GM21423 (cell line): Measurements from ENCODE around the gene CACNA1B.
"Not testable (repeated sequence)": the region's sequence is repeated elsewhere in the genome, so short reads cannot be mapped to it uniquely, and the experiment has no call there.

Experiments
- ATAC-seq: cut with Tn5 transposase; IDR thresholded peaks from one replicate; pipeline ENCODE4 v1.9.1; 2021; ENCODE audit warnings: mild to moderate bottlenecking, moderate library complexity; ENCODE audit not compliant: unreplicated experiment

CACNA1B gene

DNA sequence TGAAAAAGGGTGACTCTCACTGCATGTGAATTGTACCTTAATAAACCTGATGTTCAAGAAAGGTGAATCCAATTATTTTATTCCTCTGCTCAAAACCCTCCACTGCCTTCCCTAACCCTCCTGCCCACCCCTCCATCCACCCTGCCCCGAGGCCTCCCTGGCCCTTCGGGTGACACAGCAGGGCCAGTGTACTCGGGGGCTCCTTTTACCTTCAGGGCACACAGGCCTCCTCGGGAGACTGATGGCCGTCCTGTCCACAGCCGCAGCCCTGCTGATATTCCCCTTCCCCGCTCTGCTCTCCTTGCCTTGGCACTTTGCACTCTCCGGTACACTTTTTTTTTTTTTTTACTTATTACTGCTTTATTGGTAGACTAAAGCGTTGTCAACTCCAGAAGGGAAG is 234.0 kb downstream of the CACNA1B start:
- no peak for ATAC-seq

DNA sequence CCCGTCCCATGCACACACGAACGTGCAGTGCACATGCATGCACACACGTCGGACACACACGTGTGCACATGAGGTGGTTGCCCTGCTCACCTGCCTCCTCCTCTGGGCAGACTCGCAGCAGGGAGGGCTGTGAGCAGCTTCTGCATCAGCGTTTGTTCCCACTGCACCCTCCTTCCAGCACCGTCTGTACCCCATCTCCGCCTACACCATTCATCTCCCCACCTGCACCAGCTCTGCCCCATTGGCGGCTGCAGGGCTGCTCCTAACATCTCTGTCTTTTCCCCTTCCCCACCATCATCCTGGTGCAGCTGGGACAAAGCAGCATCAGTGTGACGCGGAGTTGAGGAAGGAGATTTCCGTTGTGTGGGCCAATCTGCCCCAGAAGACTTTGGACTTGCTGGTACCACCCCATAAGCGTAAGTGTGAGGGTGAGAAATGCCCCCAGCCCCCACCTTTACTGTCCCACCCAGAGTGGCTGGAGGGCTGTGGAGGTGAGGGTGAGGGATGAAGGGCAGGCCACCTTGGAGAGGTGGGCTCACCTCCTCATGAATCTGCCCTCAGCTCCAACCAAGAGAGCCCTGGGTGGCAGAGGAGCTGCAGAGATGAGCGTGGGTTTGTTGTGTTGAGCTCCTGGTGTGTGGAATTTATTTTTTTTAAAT is 234.6 kb downstream of the CACNA1B start:
- no peak for ATAC-seq

- no peak for ATAC-seq
Observed at GRCh38 chr9:138112791-138113600, 235.4 kb downstream of the CACNA1B start.

DNA sequence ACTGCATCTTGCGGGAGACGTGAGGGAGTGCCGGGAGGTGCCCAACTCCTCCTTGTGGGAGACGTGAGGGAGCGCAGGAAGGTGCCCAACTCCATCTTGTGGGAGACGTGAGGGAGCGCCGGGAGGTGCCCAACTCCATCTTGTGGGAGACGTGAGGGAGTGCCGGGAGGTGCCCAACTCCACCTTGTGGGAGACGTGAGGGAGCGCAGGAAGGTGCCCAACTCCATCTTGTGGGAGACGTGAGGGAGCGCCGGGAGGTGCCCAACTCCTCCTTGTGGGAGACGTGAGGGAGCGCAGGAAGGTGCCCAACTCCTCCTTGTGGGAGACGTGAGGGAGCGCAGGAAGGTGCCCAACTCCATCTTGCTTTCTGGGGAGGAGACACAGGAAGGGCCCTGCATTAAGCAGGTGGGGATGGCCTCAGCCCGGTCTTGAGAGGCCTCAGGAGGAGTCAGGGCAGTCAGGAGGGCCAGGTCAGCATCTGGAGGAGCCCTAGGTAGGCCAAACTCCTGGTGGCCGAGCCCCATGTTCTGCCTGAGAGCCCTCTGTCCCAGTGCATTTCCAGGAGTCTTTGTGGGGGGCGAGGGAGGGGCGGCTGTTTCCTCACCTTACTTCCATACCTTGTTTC is 236.2 kb downstream of the CACNA1B start:
- ATAC-seq, result not testable (repeated sequence)

GRCh38 chr9:138114501-138115245 is 237.1 kb downstream of the CACNA1B start:
- ATAC-seq, result no peak

- ATAC-seq, result no peak
Observed at GRCh38 chr9:138115506-138115905, 237.9 kb downstream of the CACNA1B start.

DNA sequence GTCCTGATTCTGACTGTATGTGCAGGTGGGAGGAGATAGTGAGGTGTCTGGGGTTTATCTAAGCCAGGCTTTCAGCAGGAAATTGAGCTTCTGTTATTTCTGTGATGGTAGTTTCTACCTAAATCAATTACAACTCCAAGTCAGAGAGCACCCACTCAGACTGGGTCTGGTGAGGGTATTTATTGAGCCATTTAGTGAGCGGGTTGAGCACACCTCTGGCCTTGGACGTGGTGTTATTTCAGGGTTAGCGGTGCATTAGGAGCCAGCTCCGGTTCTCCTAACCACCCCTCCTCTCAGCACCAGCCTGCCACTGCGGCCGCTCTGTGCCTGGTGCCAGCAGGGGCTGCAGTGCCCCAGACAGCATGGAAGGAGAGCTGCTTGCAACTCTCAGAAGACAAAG is 238.9 kb downstream of the CACNA1B start:
- no peak for ATAC-seq

DNA sequence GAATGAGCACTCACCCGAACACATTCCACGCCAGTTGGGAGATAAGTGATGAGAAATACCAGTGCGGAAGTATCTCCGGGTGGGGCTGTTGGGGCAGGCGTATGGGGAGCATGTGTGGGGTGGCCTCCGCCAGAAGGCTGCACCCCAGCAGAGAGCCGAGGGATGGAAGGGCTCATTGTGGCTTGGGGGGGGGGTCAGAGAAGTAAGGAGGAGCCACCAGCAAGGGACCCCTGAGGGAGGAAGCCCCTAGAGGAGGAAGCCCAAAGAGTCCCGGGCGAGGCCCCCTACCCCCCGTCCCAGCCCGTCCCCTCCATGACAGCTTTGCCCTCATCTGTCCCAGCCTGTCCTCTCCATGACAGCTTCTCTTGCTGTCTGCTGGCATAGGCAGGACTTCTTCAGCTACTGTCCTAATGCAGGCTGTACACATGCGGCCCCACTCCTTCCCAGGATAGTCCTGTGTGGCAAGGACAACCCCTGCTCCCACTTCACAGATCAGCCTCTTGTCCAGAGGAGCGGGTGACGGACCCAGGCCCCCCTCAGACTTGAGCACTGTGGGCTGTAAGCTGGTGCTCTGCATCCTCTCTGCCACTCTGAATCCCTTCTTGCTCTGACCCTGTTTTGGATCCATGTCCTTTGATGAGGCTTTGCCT is 239.6 kb downstream of the CACNA1B start:
- ATAC-seq, result no peak

DNA sequence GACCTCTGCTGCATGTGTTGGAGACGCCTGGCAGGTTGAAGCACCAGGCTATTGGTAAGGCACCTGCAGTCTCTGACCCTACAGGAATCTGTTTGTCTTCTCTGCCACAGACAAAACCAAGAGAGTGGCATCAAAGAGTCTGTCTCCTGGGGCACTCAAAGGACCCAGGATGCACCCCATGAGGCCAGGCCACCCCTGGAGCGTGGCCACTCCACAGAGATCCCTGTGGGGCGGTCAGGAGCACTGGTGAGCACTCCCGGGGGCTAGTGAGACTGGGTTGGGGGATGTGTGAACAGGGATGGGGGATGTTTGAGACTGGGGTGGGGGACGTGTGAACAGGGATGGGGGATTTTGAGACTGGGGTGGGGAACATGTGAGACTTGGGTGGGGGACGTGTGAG is 240.3 kb downstream of the CACNA1B start:
- no peak for ATAC-seq

DNA sequence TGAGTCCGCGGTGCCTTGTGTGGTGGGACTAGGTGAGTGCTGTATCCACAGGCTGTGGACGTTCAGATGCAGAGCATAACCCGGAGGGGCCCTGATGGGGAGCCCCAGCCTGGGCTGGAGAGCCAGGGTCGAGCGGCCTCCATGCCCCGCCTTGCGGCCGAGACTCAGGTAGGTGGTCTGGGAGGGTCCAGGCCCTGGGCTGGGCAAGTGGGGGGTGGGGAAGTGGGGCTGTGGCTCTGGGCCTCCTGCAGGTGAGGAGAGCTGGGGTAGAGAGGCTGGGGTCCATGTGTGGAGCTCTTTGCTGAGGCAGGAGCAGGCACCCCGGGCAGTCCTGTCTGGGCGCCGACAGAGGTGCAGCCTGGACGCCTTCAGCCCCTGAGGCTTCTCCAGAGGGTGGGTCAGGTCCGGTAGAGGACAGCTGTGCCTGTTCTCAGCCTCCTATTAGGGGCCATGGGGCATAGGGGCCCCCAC is 241.1 kb downstream of the CACNA1B start:
- ATAC-seq, result no peak

DNA sequence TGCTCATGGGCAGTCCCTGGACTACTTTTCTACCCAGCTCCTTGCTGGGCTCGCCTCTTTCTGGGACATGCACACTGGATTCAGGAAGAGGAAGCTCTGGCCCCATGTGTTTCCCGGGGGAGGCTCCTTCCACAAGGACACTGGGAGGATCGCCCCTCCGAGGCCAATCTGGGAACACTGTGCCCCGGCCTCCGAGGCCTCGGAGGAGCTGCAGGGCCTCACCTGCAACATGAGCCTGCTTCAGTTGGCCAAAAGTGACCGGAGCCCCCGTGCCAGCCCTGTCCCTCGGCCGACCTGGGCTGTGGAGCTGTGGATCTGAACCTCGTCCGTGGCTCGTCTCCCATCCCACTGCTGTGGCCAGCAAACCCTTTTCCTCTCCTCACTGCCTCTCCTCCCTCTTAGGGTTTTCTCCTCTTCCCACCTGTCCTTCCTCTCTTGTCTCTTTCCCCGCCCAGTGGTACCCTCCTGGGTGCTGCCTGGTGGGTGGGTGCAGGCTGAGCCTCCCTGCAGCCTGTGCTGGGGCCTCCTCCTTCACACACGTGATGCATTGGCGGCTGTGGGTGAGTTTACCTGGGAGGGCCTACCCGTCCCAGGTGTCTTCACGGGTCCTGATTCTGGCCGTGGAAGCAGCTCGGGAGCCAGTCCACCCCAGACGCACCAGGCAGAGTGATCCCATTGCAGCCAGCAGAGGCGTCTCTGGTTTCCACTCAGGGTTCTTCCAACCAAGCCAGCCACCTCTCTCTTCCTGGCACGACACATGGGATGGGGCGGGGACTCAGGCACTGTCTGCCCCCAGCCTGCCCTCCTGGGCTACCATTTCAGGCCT is 241.8 kb downstream of the CACNA1B start:
- no peak for ATAC-seq

- ATAC-seq, result no peak
Observed at GRCh38 chr9:138120072-138120471, 242.5 kb downstream of the CACNA1B start.

DNA sequence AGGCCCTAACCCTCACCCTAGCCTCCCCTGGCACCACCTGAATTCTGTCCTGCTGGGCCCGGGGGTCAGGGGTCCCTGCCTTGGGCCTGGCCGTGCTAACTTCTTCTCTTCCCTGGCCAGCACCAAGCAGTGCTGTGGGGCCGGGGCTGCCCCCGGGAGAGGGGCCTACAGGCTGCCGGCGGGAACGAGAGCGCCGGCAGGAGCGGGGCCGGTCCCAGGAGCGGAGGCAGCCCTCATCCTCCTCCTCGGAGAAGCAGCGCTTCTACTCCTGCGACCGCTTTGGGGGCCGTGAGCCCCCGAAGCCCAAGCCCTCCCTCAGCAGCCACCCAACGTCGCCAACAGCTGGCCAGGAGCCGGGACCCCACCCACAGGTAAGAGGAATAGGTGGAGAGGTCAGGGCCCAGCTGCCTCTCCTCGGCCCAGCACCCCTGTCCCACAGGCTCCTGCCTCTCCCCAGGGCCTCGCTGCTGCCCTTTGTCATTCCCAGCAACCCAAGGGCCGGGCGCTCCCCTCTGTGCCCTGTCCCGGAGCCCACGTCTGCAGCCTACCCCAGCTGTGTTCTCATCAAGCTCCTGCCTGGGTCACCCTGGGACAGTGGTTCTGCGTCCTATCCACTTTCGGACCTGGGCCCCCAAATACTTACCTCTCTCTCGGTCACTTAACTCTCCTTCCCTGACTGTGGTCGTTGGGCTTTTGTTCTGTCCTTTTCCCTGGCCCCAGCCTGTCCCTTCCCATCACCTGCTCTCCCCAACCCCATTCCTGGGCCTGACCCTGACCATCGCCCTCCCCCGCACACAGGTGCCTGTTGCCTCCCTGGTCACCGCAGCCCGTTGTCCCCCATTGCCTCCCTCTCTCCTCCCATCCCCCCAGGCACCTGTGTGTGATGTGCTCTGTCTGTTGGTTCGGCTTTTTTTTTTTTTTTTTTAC is 243.2 kb downstream of the CACNA1B start:
- ATAC-seq, result no peak

GRCh38 chr9:138121438-138122050 is 244.0 kb downstream of the CACNA1B start:
- no peak for ATAC-seq

DNA sequence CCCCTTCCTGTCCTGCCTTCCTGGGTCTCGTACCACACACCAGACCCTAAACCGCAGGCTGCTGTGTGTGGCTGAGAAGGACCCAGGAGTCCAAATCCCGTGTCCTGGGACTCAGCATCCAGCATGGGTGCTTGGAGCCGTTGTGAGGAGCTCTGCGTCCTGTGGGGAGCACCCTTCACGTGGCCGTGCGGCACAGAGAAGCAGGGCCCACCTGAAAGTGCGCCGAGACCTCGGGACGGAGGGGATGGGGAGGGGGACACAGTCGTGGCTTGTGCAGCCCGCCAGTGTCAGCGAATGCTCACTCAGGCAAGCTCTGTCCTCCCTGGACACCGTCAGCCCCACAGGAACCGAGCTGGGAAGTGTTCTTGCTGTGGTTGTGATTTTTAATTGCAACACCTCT is 244.6 kb downstream of the CACNA1B start:
- no peak for ATAC-seq

GRCh38 chr9:138122676-138123075 is 245.1 kb downstream of the CACNA1B start:
- no peak for ATAC-seq

DNA sequence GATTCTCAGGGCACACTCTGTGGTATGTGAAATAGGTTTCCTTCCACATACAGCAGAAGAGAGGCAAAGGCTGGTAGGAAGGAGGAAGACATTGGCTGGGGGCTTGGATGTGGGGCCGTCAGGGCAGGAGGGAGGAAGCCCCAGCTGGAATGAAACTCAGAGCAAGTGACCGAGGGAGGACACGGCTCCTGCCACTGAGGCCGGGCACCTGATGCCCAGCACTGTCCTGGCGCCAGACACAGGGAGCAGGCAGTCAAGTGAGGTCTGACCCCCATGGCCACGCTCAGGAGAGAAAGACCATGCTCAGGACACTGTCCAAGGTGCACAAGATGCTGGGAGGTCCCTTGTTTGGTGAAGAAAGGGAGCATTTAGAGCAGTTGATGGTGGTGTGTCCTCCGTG is 245.5 kb downstream of the CACNA1B start:
- ATAC-seq, result no peak

DNA sequence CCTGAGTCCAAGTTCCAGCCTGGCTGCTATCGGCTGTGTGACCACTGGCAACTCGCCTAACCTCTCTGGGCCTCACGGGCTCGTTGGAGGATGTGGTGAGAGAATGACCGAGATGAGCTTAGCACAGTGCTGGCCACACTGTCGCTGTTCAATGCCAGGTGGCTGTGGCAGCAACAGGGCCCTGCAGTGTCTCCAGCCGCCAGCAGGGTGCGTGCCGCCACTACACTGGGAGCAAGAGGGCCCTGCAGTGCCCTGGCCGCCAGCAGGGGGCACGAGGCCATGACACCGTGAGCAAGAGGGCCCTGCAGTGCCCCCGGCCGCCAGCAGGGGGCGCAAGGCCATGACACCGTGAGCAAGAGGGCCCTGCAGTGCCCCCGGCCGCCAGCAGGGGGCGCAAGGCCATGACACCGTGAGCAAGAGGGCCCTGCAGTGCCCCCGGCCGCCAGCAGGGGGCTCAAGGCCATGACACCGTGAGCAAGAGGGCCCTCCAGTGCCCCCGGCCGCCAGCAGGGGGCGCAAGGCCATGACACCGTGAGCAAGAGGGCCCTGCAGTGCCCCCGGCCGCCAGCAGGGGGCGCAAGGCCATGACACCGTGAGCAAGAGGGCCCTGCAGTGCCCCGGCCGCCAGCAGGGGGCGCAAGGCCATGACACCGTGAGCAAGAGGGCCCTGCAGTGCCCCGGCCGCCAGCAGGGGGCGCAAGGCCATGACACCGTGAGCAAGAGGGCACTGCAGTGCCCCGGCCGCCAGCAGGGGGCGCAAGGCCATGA is 248.7 kb downstream of the CACNA1B start:
- ATAC-seq, result peak; percentile 82
